ENCODE results near the gene ZNF892.
"Not testable (repeated sequence)": the region's sequence is repeated elsewhere in the genome, so short reads cannot be mapped to it uniquely, and the experiment has no call there.

The ZNF892 gene
- long read RNA-seq, donor 1 = 0 reads
- long read RNA-seq, donor 2 = 0 reads
- long read RNA-seq, donor 3 = 0 reads
- long read RNA-seq, donor 4, partial matches to known transcripts = 0 of 1 reads
- long read RNA-seq, donor 4, other reads (novel, unspliced or antisense) = 0 of 1 reads
- long read RNA-seq, donor 5 = 0 reads
- long read RNA-seq, donor 6, partial matches to known transcripts = 0 of 1 reads
- long read RNA-seq, donor 6, other reads (novel, unspliced or antisense) = 0 of 1 reads
- long read RNA-seq, donor 7, partial matches to known transcripts = 0 of 2 reads
- long read RNA-seq, donor 7, other reads (novel, unspliced or antisense) = 0 of 2 reads
- long read RNA-seq, donor 8 = 0 reads

GRCh38 chr2:95207111-95207961, at the start of gene ZNF892:
ZNF892 (plus strand) TSS chr2:95207521; CDS start chr2:95207816, 295 bp downstream.
- peak; percentile 94 for DNase-seq

DNA sequence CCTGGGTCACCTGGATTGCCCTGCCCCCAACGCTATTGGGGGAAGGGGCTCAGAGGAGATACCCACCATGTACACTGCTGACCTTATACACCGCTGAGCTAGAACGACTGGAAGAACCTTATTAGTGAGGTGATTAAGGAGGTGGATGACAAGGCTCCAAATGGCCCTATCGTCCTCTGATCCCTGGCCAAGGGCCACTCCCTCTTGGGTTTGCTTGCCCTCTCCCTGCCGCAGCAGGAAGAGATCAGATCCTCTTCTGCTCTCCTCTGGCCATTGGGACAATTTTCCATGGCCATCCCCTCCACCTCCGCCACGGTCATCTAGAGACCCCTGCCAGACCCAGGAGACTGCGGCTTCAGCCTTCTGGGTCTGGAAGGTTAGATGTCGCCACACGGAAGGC, 48.9 kb upstream of the ZNF892 start:
- no peak for DNase-seq

DNA sequence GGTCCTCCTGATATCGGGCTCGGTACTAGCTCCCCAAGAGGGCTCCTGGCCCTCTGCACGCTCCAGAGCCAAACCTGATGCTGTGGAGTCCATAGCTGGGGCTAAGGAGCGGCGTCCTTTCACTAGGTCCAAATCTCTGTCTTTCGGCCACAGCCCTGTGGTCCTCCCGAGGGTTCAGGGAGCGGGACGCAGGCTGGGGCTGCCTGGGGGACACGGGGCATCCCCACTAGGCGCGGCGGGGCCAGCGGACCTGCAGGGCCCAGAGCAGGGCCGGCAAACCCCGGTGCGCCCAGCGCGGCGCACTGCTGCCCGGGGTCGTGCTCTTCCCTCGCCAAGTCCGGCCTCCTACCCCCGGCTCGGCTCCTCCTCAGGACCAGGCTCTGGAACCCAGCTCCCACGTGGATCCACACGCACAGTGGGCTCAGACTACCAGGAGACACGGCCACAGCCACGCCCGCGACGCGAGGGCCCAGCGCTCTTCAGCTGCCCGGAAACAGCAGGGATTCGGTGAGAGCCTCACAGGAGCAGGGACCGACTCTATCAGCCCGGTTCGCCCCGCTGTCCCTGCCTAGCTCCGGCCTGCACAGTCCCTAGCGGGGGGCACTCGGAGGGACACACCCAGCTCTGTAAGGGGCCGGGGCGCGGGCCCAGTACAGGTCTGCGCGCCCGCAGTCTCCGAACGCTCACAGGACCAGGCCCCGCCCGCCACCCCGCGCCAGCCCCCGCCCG, 48.3 kb upstream of the ZNF892 start:
- peak; percentile 83 for DNase-seq

DNA sequence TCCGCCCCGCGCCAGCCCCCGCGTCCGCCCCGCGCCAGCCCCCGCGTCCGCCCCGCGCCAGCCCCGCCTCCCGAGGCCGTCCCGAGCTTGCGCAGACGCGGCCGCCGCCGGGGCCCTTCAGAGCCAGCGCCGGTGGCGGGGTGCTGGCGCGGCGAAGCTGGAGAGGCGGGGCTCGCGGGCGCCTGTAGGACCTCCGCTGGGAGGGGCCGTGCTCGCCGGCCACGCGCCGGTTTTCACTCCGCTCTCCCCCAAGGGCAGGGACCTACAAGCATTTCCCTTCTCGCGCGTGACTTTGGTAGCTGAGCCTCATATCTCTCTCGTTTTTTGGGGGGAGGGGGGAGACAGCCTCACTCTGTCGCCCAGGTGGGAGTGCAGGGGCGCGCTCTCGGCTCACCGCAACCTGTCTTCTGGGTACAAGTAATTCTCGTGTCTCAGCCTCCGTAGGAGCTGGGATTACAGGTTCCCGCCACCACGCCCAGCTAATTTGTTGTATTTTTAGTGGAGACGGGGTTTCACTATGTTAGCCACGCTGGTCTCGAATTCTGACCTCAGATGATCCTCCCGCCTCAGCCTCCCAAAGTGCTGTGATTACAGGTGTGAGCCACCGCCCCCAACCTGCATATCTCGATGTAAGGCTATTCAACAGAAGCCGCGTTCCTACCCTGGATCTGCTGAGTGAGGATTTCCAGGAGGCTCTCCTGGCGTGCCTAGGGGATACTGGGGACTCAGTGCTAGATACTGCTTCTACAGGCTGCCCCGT, 47.5 kb upstream of the ZNF892 start, which contains the start of gene ZNF514:
ZNF514 (minus strand) TSS at position 159 of the 760 bp plus-strand sequence. CDS start 6,595 bp downstream, outside the sequence.
- peak; percentile 73 for DNase-seq

GRCh38 chr2:95165030-95165370, 42.3 kb upstream of the ZNF892 start:
- no peak for DNase-seq

GRCh38 chr2:95165371-95166064, 41.8 kb upstream of the ZNF892 start, which contains the start of gene ZNF2:
ZNF2 (plus strand) TSS chr2:95165809; CDS start chr2:95176227, 10,418 bp downstream.
- peak; percentile 97 for DNase-seq

GRCh38 chr2:95166065-95166763, 41.1 kb upstream of the ZNF892 start:
- DNase-seq = no peak

DNA sequence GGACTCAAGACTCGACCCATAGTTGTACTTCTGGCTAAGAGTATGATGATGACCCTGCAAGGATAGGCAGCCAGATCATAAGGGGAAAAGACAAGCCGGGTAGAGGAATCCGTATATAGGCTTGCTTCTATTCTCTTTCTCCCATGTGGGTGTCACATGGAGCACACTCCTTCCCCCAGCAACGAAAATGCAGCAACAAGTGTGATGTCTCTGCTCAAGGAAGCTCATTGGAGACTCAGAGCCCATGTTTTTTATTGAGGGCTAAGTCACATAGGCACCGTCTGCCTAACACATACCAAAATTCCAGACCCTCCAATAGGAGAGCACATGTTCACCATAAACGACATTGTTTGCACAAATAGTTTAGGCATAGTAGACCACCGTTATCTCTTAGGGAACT, 35.4 kb upstream of the ZNF892 start:
- no peak for DNase-seq

DNA sequence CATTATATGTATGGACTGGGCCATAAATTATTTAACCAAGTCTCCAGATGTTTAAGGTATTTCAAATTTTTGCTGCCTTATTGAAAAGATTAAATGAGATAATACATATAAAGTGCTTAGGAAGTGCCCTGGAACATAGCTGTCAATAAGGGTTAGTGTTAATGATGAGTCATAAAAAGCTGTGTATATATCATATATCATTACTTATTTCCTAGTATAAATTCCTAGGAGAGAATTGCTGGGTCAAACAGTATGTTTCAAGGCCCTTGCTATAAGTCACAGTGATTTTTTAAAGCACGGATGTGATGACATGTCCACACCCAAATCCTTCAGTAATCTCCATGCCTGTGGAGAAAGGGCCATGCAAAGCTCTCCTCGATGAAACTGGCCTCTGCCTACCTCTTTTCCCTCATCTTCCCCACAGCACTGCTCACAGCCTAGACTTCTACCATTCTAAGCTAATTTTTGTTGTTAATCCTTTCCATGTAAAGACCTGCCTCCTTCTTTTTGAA, 33.2 kb upstream of the ZNF892 start:
- DNase-seq = no peak

DNA sequence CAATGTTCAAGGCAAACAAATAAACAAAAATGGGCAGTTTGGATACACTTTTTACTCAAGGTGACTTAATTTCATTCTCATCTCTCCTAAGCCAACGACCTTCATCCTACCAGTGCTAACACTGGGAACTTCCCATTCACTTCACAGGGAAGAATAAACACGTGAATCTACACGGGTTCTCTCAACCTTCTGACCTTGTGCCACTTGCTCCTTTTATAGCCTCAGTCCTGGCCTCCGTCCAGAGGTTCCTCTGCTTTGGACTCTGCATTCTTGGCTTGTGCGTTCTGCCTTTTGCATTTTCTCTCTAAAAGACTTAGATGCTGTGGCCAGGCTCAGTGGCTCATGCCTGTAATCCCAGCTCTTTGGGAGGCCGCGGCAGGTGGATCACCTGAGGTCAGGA, 27.9 kb upstream of the ZNF892 start:
- no peak for DNase-seq

GRCh38 chr2:95181774-95182173, 25.5 kb upstream of the ZNF892 start:
- no peak for DNase-seq

DNA sequence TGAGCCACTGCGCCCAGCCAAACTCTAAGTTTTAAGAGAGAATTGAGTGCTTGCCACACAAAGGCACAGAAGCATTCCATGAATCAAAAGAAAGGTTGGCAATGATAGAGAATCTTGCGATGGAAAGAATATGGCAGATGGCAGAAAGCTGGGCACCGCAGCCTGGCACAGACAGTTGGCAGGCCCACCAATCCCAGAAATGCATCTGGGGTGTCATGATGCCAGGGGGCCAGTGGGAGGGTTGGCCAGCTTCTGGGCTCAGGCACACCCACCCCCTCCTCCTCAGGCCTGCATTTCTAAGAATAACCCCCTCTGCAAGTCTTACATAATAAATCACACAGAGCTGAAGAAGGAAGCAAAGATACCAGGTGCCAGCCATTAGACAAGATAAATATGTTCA, 22.1 kb upstream of the ZNF892 start:
- no peak for DNase-seq

GRCh38 chr2:95185973-95186372, 21.3 kb upstream of the ZNF892 start:
- no peak for DNase-seq

DNA sequence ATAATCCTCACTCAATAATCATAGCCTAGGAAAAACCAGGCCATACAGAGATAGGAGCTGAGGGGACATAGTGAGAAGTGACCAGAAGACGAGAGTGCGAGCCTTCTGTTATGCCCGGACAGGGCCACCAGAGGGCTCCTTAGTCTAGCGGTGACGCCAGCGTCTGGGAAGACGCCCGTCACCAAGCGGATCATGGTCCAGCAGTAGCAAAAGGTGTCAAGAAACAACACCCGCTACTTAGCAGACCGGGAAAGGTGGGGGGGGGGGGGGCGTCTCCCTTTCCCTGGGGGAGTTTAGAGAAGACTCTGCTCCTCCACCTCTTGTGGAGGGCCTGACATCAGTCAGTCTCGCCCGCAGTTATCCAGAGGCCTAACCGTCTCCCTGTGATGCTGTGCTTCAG, 14.4 kb upstream of the ZNF892 start:
- DNase-seq = not testable (repeated sequence)

- no peak for DNase-seq
Observed at GRCh38 chr2:95203911-95204310, 3.4 kb upstream of the ZNF892 start.

GRCh38 chr2:95204396-95204795, 2.9 kb upstream of the ZNF892 start:
- no peak for DNase-seq

DNA sequence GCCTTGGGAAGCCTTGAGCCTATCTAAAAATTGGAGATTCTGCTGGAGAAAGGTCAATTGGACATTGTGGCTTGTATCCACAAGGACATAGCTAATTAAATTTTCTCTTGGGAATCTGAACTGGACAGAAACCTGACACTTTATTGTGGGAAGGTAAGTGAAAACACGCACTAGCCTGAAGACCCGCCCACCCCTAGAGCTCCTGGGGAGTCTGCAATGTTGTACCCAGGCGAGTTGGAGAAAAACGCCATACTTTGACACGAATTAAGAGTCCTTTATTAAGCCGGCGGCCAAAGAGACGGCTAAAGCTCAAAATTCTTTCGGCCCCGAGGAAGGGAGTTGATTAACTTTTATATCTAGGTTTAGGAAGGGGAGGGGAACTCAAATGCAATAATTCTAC, 1.2 kb upstream of the ZNF892 start:
- DNase-seq = no peak

GRCh38 chr2:95208106-95208505, 785 bp downstream of the ZNF892 start:
- no peak for DNase-seq

DNA sequence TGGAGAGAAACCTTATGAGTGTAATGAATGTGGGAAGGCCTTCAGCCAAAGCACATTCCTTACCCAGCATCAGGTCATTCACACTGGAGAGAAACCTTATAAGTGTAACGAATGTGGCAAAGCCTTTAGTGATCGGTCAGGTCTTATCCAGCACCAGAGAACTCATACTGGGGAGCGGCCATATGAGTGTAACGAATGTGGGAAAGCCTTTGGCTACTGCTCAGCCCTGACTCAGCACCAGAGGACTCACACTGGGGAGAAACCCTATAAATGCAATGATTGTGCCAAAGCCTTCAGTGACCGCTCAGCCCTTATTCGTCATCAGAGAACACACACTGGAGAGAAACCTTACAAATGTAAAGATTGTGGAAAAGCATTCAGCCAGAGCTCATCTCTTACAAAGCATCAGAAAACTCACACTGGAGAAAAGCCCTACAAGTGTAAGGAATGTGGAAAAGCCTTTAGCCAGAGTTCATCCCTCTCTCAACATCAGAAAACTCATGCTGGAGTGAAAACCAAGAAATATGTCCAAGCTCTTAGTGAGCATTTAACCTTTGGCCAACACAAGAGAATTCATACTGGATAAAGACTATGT, 7.8 kb downstream of the ZNF892 start:
- DNase-seq = no peak

DNA sequence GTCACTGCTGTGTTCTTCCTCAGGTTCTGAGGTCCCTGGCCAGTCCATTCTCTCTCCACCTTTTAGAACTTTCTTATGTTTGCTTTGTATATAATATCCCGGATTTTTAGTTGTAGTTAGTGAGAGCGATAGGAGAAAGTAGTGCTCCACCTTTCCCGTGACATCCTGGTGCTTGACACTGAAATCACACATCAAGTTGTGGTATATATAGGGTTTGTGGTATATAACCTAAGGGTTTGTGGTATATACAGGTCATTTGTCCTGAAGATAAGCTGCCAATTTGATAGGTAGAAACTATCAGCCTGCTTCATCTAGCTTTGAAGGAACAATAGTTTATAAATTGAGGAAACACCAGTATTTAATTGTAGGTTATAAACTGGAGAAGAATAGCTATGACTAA, 13.1 kb downstream of the ZNF892 start:
- DNase-seq = no peak

All from right kidney (tissue), 9 donors.